Neural cell (in vitro differentiated cells): ENCODE results near the gene CAT. TPM values are rescaled to one million over a fixed set of nuclear protein-coding genes. Genes with fewer than 3 reads are reported as not detected.

Source experiments
- H2AFZ ChIP-seq: fragments of 200-600, 300-800 bp; sonication (generic), shearing (Covaris generic); 2 replicates; pipeline ENCODE4 v1.6.0; 2014; ENCODE audit warnings: low read depth, mild to moderate bottlenecking, antibody characterized with exemption, low read length, moderate library complexity
- H3F3A ChIP-seq: fragments of 200-600 bp; shearing (Covaris generic); 2 replicates; pipeline ENCODE4 v1.6.1; 2016; ENCODE audit warnings: mild to moderate bottlenecking, moderate library complexity, mixed read lengths, antibody characterized with exemption, low read length; ENCODE audit not compliant: insufficient read depth, poor library complexity, severe bottlenecking
- H3K27ac ChIP-seq: fragments of 200-600, 300-800 bp; sonication (generic), shearing (Covaris generic); 2 replicates; pipeline ENCODE4 v1.5.1; 2014; ENCODE audit warnings: mild to moderate bottlenecking, low read length, moderate library complexity
- H3K27me3 ChIP-seq: fragments of 300-800, 200-600 bp; sonication (generic), shearing (Covaris generic); 2 replicates; pipeline ENCODE4 v1.6.0; 2014; ENCODE audit warnings: mild to moderate bottlenecking, low read depth, low read length, moderate library complexity; ENCODE audit not compliant: insufficient read depth
- H3K36me3 ChIP-seq: fragments of 300-800, 200-600 bp; sonication (generic), shearing (Covaris generic); 2 replicates; pipeline ENCODE4 v1.5.1; 2014; ENCODE audit warnings: mild to moderate bottlenecking, antibody characterized with exemption, low read length, moderate library complexity; ENCODE audit not compliant: insufficient read depth
- H3K4me2 ChIP-seq: fragments of 300-800, 200-600 bp; sonication (generic), shearing (Covaris generic); 2 replicates; pipeline ENCODE4 v1.6.0; 2014; ENCODE audit warnings: mild to moderate bottlenecking, low read length
- H3K4me3 ChIP-seq: fragments of 300-800, 200-600 bp; sonication (generic), shearing (Covaris generic); 2 replicates; pipeline ENCODE4 v1.5.1; 2014; ENCODE audit warnings: mild to moderate bottlenecking, low read length, moderate library complexity
- H3K79me2 ChIP-seq: fragments of 200-600 bp; shearing (Covaris generic); replicated peaks from 2 replicates; pipeline ENCODE4 v1.6.0; 2014; ENCODE audit warnings: mild to moderate bottlenecking, low read length, moderate library complexity; ENCODE audit not compliant: insufficient read depth
- H3K9ac ChIP-seq: fragments of 300-800, 200-600 bp; sonication (generic), shearing (Covaris generic); 2 replicates; pipeline ENCODE4 v1.6.1; 2016; ENCODE audit warnings: mild to moderate bottlenecking, low read length, mixed read lengths
- H3K9me2 ChIP-seq: fragments of 200-600 bp; shearing (Covaris generic); 2 replicates; pipeline ENCODE4 v1.6.1; 2016; ENCODE audit warnings: mild to moderate bottlenecking, low read length, mixed read lengths; ENCODE audit not compliant: insufficient read depth
- H3K9me3 ChIP-seq: fragments of 200-600, 300-800 bp; sonication (generic), shearing (Covaris generic); 2 replicates; pipeline ENCODE4 v1.6.1; 2016; ENCODE audit warnings: mild to moderate bottlenecking, mixed run types, low read length, moderate library complexity, mixed read lengths
- H4K20me1 ChIP-seq: fragments of 200-600 bp; shearing (Covaris generic); 2 replicates; pipeline ENCODE4 v1.6.1; 2016; ENCODE audit warnings: mild to moderate bottlenecking, mixed run types; ENCODE audit not compliant: insufficient read depth
- EP300 ChIP-seq: fragments of 450-650 bp; conservative IDR thresholded peaks from 2 replicates; pipeline ENCODE4 v1.6.1; 2014; ENCODE audit warnings: antibody characterized with exemption, mild to moderate bottlenecking, moderate library complexity; ENCODE audit not compliant: poor library complexity, severe bottlenecking
- EZH2 ChIP-seq: fragments of 200-600, 300-800 bp; shearing (Covaris generic), sonication (generic); IDR thresholded peaks from 2 replicates; pipeline ENCODE4 v1.6.1; 2014; ENCODE audit warnings: antibody characterized with exemption, low read length, borderline replicate concordance, mild to moderate bottlenecking; ENCODE audit not compliant: insufficient read depth, poor library complexity, severe bottlenecking
- MXI1 ChIP-seq: fragments of 450-650 bp; conservative IDR thresholded peaks from 2 replicates; pipeline ENCODE4 v1.6.1; 2014; ENCODE audit warnings: antibody characterized with exemption, mild to moderate bottlenecking; ENCODE audit not compliant: poor library complexity, severe bottlenecking
- POLR2AphosphoS5 ChIP-seq: IDR thresholded peaks from 2 replicates; pipeline ENCODE4 v1.6.1; 2012
- RAD21 ChIP-seq: fragments of 450-650 bp; conservative IDR thresholded peaks from 2 replicates; pipeline ENCODE4 v1.6.1; 2014; ENCODE audit warnings: antibody characterized with exemption, mild to moderate bottlenecking, moderate library complexity
- SMC3 ChIP-seq: fragments of 450-650 bp; conservative IDR thresholded peaks from 2 replicates; pipeline ENCODE4 v1.6.1; 2014; ENCODE audit warnings: antibody characterized with exemption, mild to moderate bottlenecking, moderate library complexity; ENCODE audit not compliant: poor library complexity
- TAF1 ChIP-seq: IDR thresholded peaks from 2 replicates; pipeline ENCODE4 v1.6.1; 2012; ENCODE audit warnings: low read depth
- polyA plus RNA-seq: library from polyadenylated mRNA; depleted of rRNA; stranded (reverse); fragments of >200 nt; gene quantifications from 2 replicates; pipeline ENCODE4 v1.2.3, GENCODE V29; 2014
- TF ChIP-seq, protein P1 (sequence below): fragments of 450-650 bp; IDR thresholded peaks from 2 replicates; pipeline ENCODE4 v1.5.1; 2014; ENCODE audit warnings: antibody characterized with exemption, mild to moderate bottlenecking, moderate library complexity; ENCODE audit not compliant: poor library complexity, severe bottlenecking
- TF ChIP-seq, protein P2 (sequence below): IDR thresholded peaks from 2 replicates; pipeline ENCODE4 v1.6.1; 2012; ENCODE audit warnings: borderline replicate concordance

CAT gene
- polyA plus RNA-seq, 1 donor from 2014 or later, result 40.1 TPM

DNA sequence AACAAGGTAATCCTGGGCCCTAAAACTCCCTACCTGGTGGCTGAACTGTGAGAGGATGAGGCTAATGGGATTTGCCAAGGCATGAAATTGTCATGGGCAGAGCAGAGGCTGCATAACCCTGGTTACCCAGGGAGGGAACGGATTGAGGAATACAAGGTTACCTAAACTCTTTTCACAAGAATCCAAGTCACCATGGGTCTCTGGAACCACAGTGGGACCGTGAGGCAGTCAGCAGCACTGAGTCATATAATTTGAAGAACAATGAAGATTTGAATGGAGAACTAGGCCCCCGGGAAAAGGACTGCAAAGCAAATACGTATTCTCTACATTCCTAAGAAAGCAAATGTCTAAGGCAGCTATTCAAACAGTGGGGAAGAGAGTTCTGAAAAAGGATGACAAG lies 19.8 kb downstream of the CAT start:
- Histone ChIP-seq H3K36me3 (no peaks in the 10 kb centered on the region), H3K27ac (no peak overlapping the region), H3K4me2 (no peak overlapping the region), H3K4me3 (no peak overlapping the region), H3K9ac (no peak overlapping the region), H3K9me3 (no peaks in the 10 kb centered on the region), H2AFZ (no peak overlapping the region), H3K79me2 (no peaks in the 10 kb centered on the region), H3K9me2 (no peaks in the 10 kb centered on the region), H4K20me1 (no peaks in the 10 kb centered on the region), H3K27me3 (no peaks in the 10 kb centered on the region), H3F3A (no peaks in the 10 kb centered on the region)
- TF ChIP-seq SMC3 (no peak), POLR2AphosphoS5 (no peak), EP300 (no peak), MXI1 (no peak), RAD21 (no peak), TAF1 (no peak), EZH2 (no peak)
- TF ChIP-seq, protein P1, sequence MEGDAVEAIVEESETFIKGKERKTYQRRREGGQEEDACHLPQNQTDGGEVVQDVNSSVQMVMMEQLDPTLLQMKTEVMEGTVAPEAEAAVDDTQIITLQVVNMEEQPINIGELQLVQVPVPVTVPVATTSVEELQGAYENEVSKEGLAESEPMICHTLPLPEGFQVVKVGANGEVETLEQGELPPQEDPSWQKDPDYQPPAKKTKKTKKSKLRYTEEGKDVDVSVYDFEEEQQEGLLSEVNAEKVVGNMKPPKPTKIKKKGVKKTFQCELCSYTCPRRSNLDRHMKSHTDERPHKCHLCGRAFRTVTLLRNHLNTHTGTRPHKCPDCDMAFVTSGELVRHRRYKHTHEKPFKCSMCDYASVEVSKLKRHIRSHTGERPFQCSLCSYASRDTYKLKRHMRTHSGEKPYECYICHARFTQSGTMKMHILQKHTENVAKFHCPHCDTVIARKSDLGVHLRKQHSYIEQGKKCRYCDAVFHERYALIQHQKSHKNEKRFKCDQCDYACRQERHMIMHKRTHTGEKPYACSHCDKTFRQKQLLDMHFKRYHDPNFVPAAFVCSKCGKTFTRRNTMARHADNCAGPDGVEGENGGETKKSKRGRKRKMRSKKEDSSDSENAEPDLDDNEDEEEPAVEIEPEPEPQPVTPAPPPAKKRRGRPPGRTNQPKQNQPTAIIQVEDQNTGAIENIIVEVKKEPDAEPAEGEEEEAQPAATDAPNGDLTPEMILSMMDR, result no peak
- TF ChIP-seq, protein P2, sequence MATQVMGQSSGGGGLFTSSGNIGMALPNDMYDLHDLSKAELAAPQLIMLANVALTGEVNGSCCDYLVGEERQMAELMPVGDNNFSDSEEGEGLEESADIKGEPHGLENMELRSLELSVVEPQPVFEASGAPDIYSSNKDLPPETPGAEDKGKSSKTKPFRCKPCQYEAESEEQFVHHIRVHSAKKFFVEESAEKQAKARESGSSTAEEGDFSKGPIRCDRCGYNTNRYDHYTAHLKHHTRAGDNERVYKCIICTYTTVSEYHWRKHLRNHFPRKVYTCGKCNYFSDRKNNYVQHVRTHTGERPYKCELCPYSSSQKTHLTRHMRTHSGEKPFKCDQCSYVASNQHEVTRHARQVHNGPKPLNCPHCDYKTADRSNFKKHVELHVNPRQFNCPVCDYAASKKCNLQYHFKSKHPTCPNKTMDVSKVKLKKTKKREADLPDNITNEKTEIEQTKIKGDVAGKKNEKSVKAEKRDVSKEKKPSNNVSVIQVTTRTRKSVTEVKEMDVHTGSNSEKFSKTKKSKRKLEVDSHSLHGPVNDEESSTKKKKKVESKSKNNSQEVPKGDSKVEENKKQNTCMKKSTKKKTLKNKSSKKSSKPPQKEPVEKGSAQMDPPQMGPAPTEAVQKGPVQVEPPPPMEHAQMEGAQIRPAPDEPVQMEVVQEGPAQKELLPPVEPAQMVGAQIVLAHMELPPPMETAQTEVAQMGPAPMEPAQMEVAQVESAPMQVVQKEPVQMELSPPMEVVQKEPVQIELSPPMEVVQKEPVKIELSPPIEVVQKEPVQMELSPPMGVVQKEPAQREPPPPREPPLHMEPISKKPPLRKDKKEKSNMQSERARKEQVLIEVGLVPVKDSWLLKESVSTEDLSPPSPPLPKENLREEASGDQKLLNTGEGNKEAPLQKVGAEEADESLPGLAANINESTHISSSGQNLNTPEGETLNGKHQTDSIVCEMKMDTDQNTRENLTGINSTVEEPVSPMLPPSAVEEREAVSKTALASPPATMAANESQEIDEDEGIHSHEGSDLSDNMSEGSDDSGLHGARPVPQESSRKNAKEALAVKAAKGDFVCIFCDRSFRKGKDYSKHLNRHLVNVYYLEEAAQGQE, result no peak

DNA sequence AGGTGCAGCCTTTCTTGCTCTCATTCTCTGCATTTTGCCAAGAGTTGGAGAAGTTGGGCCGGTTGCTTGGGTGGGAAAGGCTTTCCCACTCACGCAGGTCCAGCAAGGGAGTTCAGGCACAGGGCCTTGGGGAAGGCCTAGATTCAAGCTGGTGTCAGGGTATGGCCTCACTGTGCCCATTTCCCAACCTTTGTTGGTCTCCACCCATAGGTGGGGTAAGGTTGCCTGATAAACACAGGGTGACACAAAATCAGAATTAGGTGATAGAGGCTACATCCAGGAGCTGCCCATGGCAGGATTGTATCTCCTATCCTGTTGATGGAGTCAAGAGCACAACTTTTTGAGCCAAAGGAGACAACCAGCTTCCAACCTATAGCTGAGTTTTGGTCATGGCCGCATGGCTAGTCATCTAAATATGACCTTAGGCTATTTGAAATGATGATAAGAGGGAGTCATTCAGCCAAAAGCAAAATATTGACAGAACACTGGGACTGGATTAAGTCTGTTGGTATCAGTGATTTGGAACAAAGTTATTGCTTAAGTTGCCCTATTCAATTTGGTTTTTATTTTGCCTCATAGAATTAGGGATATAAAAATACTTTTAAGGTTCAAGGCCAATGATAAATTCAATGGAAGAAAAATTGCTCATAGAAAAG lies 20.9 kb downstream of the CAT start:
- TF ChIP-seq SMC3 (no peak), EP300 (no peak), POLR2AphosphoS5 (no peak), TAF1 (no peak), RAD21 (no peak), MXI1 (no peak), EZH2 (no peak)
- TF ChIP-seq, protein P1, result no peak
- Histone ChIP-seq H3K79me2 (no peaks in the 10 kb centered on the region), H3K27me3 (no peaks in the 10 kb centered on the region), H3K4me3 (no peak overlapping the region), H4K20me1 (no peaks in the 10 kb centered on the region), H3K9me2 (no peaks in the 10 kb centered on the region), H3K4me2 (no peak overlapping the region), H3F3A (no peaks in the 10 kb centered on the region), H3K27ac (no peak overlapping the region), H2AFZ (no peak overlapping the region), H3K9me3 (no peaks in the 10 kb centered on the region), H3K9ac (no peak overlapping the region), H3K36me3 (no peaks in the 10 kb centered on the region)
